PFSK-1 (cell line): Measurements from ENCODE around the gene KCNC4.

Experiments
- SIN3A ChIP-seq: IDR thresholded peaks from 2 replicates; pipeline ENCODE4 v1.6.1; 2012; ENCODE audit warnings: mild to moderate bottlenecking, low read length, moderate library complexity, borderline replicate concordance; ENCODE audit not compliant: insufficient read depth
- TAF1 ChIP-seq: IDR thresholded peaks from 2 replicates; pipeline ENCODE4 v1.6.1; 2012; ENCODE audit warnings: low read length, control low read depth, borderline replicate concordance; ENCODE audit not compliant: insufficient read depth

DNA sequence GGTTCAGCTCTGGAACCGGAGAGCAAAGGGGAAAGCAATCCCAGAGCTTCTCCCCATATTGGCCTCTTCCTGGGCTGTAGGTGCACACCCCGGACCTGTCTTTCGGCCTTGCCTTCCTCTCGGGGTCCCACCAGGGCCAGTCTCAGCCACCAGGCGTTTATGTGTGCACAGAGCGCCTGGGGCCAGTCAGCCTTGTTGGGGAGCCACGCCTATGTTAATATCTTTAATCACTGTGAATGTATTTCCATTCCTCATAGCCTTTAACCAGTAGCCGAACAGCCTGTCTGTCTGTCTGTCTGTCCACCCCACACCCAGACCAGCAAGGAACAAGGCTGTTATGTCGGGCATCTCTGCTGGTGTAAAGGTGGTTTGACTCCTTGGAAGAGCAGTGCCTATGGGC lies 18.8 kb downstream of the KCNC4 start:
- no peak for TF ChIP-seq SIN3A
- no peak for TF ChIP-seq TAF1
